Measurements from ENCODE around the gene SYAP1.

GRCh38 chrX:16807548-16807947 is 88.1 kb downstream of the SYAP1 start:
- TF ChIP-seq EZH2 (IDR thresholded peaks at IDR 0.05; ENCODE audit: low read length, missing control alignments): no peak
- TF ChIP-seq CTCF (conservative IDR thresholded peaks at IDR 0.05 in 1 of 2, IDR thresholded peaks at IDR 0.05 in 1 of 2; ENCODE audit: low read depth in 1 of 2, low read length in 2 of 2): no peak

Measured in fibroblast of lung (primary cell).